ENCODE measurements around the gene DNAJC22. TPM values are rescaled to one million over a fixed set of nuclear protein-coding genes. Genes with fewer than 3 reads are reported as not detected.
"Not testable (repeated sequence)": the region's sequence is repeated elsewhere in the genome, so short reads cannot be mapped to it uniquely, and the experiment has no call there.

Gene DNAJC22
- total RNA-seq, 1 donor from 2014 or later: 18.8 TPM

- DNase-seq (ENCODE audit: low read depth): no peak
Measured at GRCh38 chr12:49375406-49375805, 28.7 kb downstream of the DNAJC22 start.

- peak; percentile 50 for DNase-seq (ENCODE audit: low read depth)
Measured at GRCh38 chr12:49377386-49377785, 30.7 kb downstream of the DNAJC22 start.

GRCh38 chr12:49380184-49380583 is 33.5 kb downstream of the DNAJC22 start:
- not testable (repeated sequence) for DNase-seq (ENCODE audit: low read depth)

GRCh38 chr12:49388682-49389386 is 42.1 kb downstream of the DNAJC22 start:
- no peak for DNase-seq (ENCODE audit: low read depth)

GRCh38 chr12:49389387-49389703 is 42.7 kb downstream of the DNAJC22 start:
- no peak for DNase-seq (ENCODE audit: low read depth)

DNA sequence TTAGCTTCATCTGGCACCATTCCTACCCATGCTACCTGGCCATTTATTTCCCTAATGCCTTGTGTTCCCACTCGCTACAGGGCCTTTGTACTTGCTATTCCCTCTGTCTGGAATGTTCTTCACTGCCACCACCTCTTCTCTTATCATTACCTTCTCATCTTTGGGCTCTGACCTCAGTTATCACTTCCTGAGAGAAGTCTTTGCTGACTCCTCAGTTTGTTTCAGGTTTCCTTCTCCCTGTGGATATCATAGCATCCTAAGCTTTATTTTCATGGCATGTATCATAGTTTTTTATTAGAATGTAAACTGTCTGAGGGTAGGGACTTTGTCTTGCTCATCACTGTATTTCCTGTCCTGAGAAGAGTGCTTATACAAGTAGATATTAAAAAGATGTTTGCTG is 50.3 kb downstream of the DNAJC22 start:
- no peak for DNase-seq (ENCODE audit: low read depth)

- DNase-seq (ENCODE audit: low read depth): no peak
Measured at GRCh38 chr12:49400304-49400703, 53.6 kb downstream of the DNAJC22 start.

Other genes starting within 250 kb of the DNAJC22 start
- 33.3 and 34.3 TPM in 2 replicates for gene LMBR1L, start 236.0 kb upstream of the DNAJC22 start, total RNA-seq
- gene TUBA1B, start 215.5 kb upstream of the DNAJC22 start, total RNA-seq: 420 and 2,146 TPM in 2 replicates
- gene TUBA1A, start 157.8 kb upstream of the DNAJC22 start, total RNA-seq: 691 and 1,981 TPM in 2 replicates
- gene TUBA1C, start 81.8 kb upstream of the DNAJC22 start, total RNA-seq: 212 and 831 TPM in 2 replicates
- gene PRPH, start 51.7 kb upstream of the DNAJC22 start, total RNA-seq: not detected in 2 replicates
- 0.60 and 6.6 TPM in 2 replicates for gene TROAP, start 23.6 kb upstream of the DNAJC22 start, total RNA-seq
- 0.52 and 0.99 TPM in 2 replicates for gene C1QL4, start 9.7 kb upstream of the DNAJC22 start, total RNA-seq
- gene SPATS2, start 20.6 kb downstream of the DNAJC22 start, total RNA-seq: 22.1 and 42.4 TPM in 2 replicates
- gene KCNH3, start 192.1 kb downstream of the DNAJC22 start, total RNA-seq: 4.3 TPM in 1 of 2 replicates, not detected in the other
- 52.1 and 66.9 TPM in 2 replicates for gene MCRS1, start 221.3 kb downstream of the DNAJC22 start, total RNA-seq